ENCODE data around the gene INHBE.
"Not testable (repeated sequence)": the region's sequence is repeated elsewhere in the genome, so short reads cannot be mapped to it uniquely, and the experiment has no call there.

INHBE gene

GRCh38 chr12:57441846-57442427, 13.2 kb upstream of the INHBE start:
- DNase-seq, result no peak

GRCh38 chr12:57444337-57444736, 10.8 kb upstream of the INHBE start:
- not testable (repeated sequence) for DNase-seq

GRCh38 chr12:57444744-57445143, 10.4 kb upstream of the INHBE start:
- no peak for DNase-seq

- DNase-seq, result no peak
These were observed 8.7 kb upstream of the INHBE start for GRCh38 chr12:57446292-57446960.

GRCh38 chr12:57448669-57449068, 6.4 kb upstream of the INHBE start:
- no peak for DNase-seq

- DNase-seq, result no peak
These were observed 5.7 kb upstream of the INHBE start for GRCh38 chr12:57449375-57449774.

GRCh38 chr12:57450057-57450456, 5.0 kb upstream of the INHBE start:
- no peak for DNase-seq

GRCh38 chr12:57451233-57451778, 3.8 kb upstream of the INHBE start:
- no peak for DNase-seq

GRCh38 chr12:57452181-57452936, 2.7 kb upstream of the INHBE start:
- DNase-seq, result no peak

- peak; percentile 70 for DNase-seq
These were observed 2.1 kb upstream of the INHBE start for GRCh38 chr12:57452937-57453509.

GRCh38 chr12:57454213-57454565, 918 bp upstream of the INHBE start:
- no peak for DNase-seq

- no peak for DNase-seq
These were observed 452 bp downstream of the INHBE start for GRCh38 chr12:57455374-57456144.

- DNase-seq, result peak; percentile 35
These were observed 1.1 kb downstream of the INHBE start for GRCh38 chr12:57456145-57456700.

- no peak for DNase-seq
These were observed 1.8 kb downstream of the INHBE start for GRCh38 chr12:57456737-57457490.

GRCh38 chr12:57458665-57459054, 3.6 kb downstream of the INHBE start:
- DNase-seq, result no peak

- peak; percentile 95 for DNase-seq
These were observed 4.1 kb downstream of the INHBE start for GRCh38 chr12:57459055-57459749.

- no peak for DNase-seq
These were observed 4.8 kb downstream of the INHBE start, which contains the start of gene GLI1 for GRCh38 chr12:57459750-57460467. GLI1 (plus strand) TSS chr12:57459785; CDS start chr12:57463692, 3,907 bp downstream.

GRCh38 chr12:57460468-57460784, 5.3 kb downstream of the INHBE start:
- DNase-seq, result no peak

- no peak for DNase-seq
These were observed 5.8 kb downstream of the INHBE start for GRCh38 chr12:57460841-57461275.

- DNase-seq, result no peak
These were observed 6.3 kb downstream of the INHBE start for GRCh38 chr12:57461276-57461916.
